Mesothelial cell of epicardium (in vitro differentiated cells): ENCODE data around the gene IQGAP2. TPM values are rescaled to one million over a fixed set of nuclear protein-coding genes. Genes with fewer than 3 reads are reported as not detected.
A peak's percentile ranks its signal among the peaks of the same experiment; 100 is the strongest.

Source experiments
- DNase-seq, 2 experiments: peaks; one replicate each; pipeline ENCODE4 v3.0.0; 2021; ENCODE audit warnings: low spot score in 2 of 2; ENCODE audit not compliant: unreplicated experiment in 2 of 2
- H3K27ac Mint-ChIP-seq: 2 replicates; pipeline ENCODE4 v1.8.0; 2021; ENCODE audit warnings: mixed read lengths
- H3K27me3 Mint-ChIP-seq: 2 replicates; pipeline ENCODE4 v1.8.0; 2021; ENCODE audit warnings: low read depth, mixed read lengths
- H3K36me3 Mint-ChIP-seq: 2 replicates; pipeline ENCODE4 v1.8.0; 2021; ENCODE audit warnings: mixed read lengths
- H3K4me1 Mint-ChIP-seq: 2 replicates; pipeline ENCODE4 v1.8.0; 2021; ENCODE audit warnings: mixed read lengths
- H3K4me3 Mint-ChIP-seq: 2 replicates; pipeline ENCODE4 v1.8.0; 2021; ENCODE audit warnings: mild to moderate bottlenecking, moderate library complexity, mixed read lengths
- H3K9me3 Mint-ChIP-seq: 2 replicates; pipeline ENCODE4 v1.8.0; 2021; ENCODE audit warnings: mixed read lengths
- CTCF ChIP-seq: fragments of 200-600 bp; sonication (generic); IDR thresholded peaks from one replicate; pipeline ENCODE4 v1.5.0; 2021; ENCODE audit warnings: antibody characterized with exemption; ENCODE audit not compliant: unreplicated experiment
- total RNA-seq: library from RNA; stranded (reverse); gene quantifications from 3 replicates; pipeline ENCODE4 v1.2.1, GENCODE V29; 2021

The IQGAP2 gene
- total RNA-seq, 1 donor from 2014 or later: 13.9 TPM

- no peak for DNase-seq
- no peaks in the 10 kb centered on the region for H3K27me3 Mint-ChIP-seq
- H3K36me3 Mint-ChIP-seq: no peaks in the 10 kb centered on the region
- TF ChIP-seq CTCF: no peak
- H3K4me1 Mint-ChIP-seq: peaks cover 21% of the 10 kb centered on the region
- no peaks in the 10 kb centered on the region for H3K9me3 Mint-ChIP-seq
- peak within 1 kb of the TSS; percentile 7 for H3K27ac Mint-ChIP-seq
- no peak within 1 kb of the TSS for H3K4me3 Mint-ChIP-seq
Observed at GRCh38 chr5:76622973-76623596, 220.0 kb downstream of the IQGAP2 start, which contains the start of gene F2RL2. Gene F2RL2 (minus strand): TSS chr5:76623403. CDS start chr5:76623230, 173 bp downstream.

- peak overlapping the region; percentile 30 for H3K27ac Mint-ChIP-seq
- no peak for DNase-seq
- H3K4me3 Mint-ChIP-seq: no peak overlapping the region
- H3K36me3 Mint-ChIP-seq: no peaks in the 10 kb centered on the region
- no peaks in the 10 kb centered on the region for H3K9me3 Mint-ChIP-seq
- TF ChIP-seq CTCF: no peak
- H3K27me3 Mint-ChIP-seq: no peaks in the 10 kb centered on the region
- H3K4me1 Mint-ChIP-seq: peaks cover 21% of the 10 kb centered on the region
Observed at GRCh38 chr5:76625087-76625815, 222.2 kb downstream of the IQGAP2 start.

- H3K36me3 Mint-ChIP-seq: no peaks in the 10 kb centered on the region
- no peak overlapping the region for H3K27ac Mint-ChIP-seq
- H3K9me3 Mint-ChIP-seq: no peaks in the 10 kb centered on the region
- H3K4me1 Mint-ChIP-seq: peaks cover 21% of the 10 kb centered on the region
- TF ChIP-seq CTCF: no peak
- DNase-seq: no peak
- H3K27me3 Mint-ChIP-seq: no peaks in the 10 kb centered on the region
- H3K4me3 Mint-ChIP-seq: no peak overlapping the region
Observed at GRCh38 chr5:76626738-76627137, 223.7 kb downstream of the IQGAP2 start.

- H3K4me3 Mint-ChIP-seq: no peak overlapping the region
Observed at GRCh38 chr5:76634661-76635060, 231.6 kb downstream of the IQGAP2 start.

GRCh38 chr5:76637490-76637889, 234.4 kb downstream of the IQGAP2 start:
- no peak for TF ChIP-seq CTCF
- H3K4me1 Mint-ChIP-seq: peaks cover 5% of the 10 kb centered on the region
- no peak overlapping the region for H3K4me3 Mint-ChIP-seq
- H3K9me3 Mint-ChIP-seq: no peaks in the 10 kb centered on the region
- H3K27me3 Mint-ChIP-seq: no peaks in the 10 kb centered on the region
- DNase-seq: no peak
- peaks cover 2% of the 10 kb centered on the region for H3K36me3 Mint-ChIP-seq
- H3K27ac Mint-ChIP-seq: no peak overlapping the region

More at GRCh38 chr5:76634661-76635060, 231.6 kb downstream of the IQGAP2 start:
- H3K4me1 Mint-ChIP-seq: peaks cover 5% of the 10 kb centered on the region
- no peak for DNase-seq
- no peaks in the 10 kb centered on the region for H3K27me3 Mint-ChIP-seq
- no peaks in the 10 kb centered on the region for H3K9me3 Mint-ChIP-seq
- no peak overlapping the region for H3K27ac Mint-ChIP-seq
- H3K36me3 Mint-ChIP-seq: peaks cover 2% of the 10 kb centered on the region
- TF ChIP-seq CTCF: no peak
